COLO829 (cell line): ENCODE results near the gene FH.
A peak's percentile ranks its signal among the peaks of the same experiment; 100 is the strongest.

ENCODE experiments used
- DNase-seq: peaks from one replicate; pipeline ENCODE4 v3.0.0; 2012; ENCODE audit warnings: low spot score

The FH gene

GRCh38 chr1:241521718-241522117 lies 2.2 kb upstream of the FH start:
- no peak for DNase-seq

DNA sequence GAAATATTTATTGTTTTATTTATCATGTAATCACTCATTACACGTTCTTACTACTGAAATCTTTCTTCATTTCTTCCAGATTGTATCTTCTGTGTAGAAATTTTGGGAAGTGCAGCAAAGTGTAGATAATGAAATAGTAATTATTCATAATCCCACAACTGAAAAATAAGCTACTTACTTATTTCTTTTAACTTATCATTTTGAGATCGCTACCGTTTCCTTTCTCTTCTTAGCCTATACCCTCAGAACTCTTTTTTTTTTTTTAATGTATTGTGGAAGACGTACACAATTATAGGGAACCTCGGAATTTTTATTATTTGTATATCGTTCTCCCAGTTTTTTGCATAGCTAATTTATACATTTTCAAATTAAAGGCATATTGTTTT lies 518 bp upstream of the FH start:
- DNase-seq, result no peak

GRCh38 chr1:241518476-241519307 lies 863 bp downstream of the FH start:
- DNase-seq, result no peak

GRCh38 chr1:241513378-241513777 lies 6.2 kb downstream of the FH start:
- DNase-seq, result no peak

DNA sequence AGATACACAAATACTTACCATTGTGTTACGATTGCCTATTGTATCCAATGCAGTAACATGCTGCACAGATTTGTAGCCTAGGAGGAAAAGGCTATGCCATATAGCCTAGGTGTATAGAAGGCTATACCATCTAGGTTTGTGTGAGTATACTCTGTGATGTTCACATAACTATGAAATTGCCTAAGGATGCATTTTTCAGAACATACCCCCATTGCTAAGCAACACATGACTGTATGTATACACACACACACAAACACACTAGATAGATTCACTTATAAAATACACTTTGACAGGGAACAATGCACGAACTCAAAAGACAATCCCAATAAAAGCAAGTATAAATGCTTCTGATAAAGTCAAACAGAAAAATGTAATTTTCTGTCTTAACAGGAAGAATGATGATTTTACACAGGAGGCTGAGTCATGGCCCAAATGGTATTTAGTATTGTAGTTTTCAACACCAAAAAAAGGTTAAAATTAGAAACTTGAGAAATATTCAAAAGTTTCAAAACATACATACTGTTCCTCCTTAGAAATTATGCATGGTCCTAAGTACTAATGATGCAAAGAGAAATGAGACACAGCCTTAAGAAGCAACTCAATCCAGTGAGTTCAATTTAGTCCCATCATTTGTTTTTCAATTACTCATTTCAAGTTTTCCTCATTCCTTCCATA lies 12.2 kb downstream of the FH start:
- DNase-seq, result no peak

DNA sequence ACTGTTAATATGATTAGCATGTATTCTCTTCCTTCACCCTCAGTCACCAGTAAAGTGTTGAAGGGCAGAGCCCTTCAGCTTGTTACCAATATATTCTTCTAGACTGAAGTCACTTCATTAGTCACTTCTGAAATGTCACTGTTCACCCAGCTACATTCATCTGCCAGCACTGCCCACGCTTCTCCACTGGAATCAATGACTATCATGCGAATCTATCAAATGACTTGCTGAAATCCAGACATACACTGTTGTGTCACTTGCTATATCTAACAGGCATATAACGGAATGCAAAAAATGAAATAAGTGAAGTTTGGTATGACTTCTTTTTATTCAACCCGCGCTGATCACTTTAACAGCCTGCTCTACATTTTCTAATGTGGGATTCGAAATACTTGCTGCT lies 16.1 kb downstream of the FH start:
- DNase-seq, result no peak

- no peak for DNase-seq
Measured at GRCh38 chr1:241499910-241500309, 19.6 kb downstream of the FH start.

GRCh38 chr1:241495741-241496140 lies 23.8 kb downstream of the FH start:
- DNase-seq, result no peak

GRCh38 chr1:241488739-241489138 lies 30.8 kb downstream of the FH start:
- DNase-seq, result no peak

- DNase-seq, result peak; percentile 39
Measured at GRCh38 chr1:241485554-241485992, 34.0 kb downstream of the FH start.

DNA sequence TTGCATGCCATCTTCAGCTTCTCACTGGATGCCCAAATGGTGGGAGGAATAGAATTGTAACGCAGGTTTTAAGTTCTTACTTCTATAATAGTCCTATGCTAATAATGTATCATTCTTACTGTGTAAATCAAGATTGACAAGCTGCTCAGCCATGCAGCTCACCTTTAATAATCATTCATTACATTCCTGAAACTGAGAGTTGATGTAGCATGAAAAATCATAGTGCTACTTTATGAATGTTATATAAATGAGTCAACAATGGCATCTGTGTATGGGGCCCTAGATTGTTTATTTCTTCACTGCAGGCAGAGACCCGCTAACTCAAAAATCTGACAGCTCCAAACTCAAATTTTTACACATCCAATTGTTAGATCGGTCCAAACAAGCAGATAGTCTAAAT lies 34.4 kb downstream of the FH start:
- DNase-seq, result no peak

DNA sequence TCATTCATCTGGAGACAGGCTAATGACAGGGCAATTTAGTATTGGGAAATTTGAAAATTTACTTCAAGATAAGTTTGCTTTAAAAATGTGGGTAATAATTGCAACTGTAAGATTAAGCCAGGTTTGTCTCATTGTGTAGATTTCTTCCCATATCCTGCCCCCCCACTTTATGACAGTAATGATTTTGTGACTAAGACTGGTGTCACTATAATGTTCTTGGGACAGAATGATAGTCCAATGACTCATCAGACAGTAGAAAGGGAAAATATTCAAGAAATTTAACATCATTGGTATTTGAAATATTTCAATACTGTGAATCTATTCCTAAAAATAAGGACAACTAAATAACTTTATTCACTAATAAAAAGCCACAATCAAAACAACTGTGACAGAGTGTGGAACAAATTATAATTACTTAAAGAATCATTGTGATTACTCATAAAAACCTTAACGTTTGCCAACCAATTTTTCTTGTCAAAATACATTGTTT lies 36.7 kb downstream of the FH start:
- peak; percentile 32 for DNase-seq

- DNase-seq, result no peak
Measured at GRCh38 chr1:241479294-241479693, 40.3 kb downstream of the FH start.

DNA sequence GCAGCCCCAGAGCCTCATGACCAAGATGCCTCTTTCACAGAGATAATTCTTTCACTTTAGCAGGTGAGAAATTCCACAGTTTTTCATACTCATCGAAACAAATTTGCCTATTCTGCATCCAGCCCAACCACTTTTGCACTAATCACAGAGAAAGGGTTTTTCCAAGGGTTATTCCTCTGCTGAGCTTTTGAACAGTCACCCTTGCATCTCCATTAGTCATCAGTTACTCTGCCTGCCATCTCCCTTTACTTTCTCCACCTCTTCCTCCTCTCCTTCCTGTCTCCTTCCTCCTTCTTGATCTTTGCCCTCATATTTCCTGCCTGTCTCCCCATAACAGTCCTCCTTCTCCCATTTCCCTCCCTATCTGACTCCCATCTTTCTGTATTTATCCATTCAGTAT lies 43.9 kb downstream of the FH start:
- DNase-seq, result no peak

- no peak for DNase-seq
Measured at GRCh38 chr1:241473026-241473425, 46.5 kb downstream of the FH start.

- no peak for DNase-seq
Measured at GRCh38 chr1:241470908-241471590, 48.5 kb downstream of the FH start.

GRCh38 chr1:241470361-241470760 lies 49.2 kb downstream of the FH start:
- DNase-seq, result no peak

DNA sequence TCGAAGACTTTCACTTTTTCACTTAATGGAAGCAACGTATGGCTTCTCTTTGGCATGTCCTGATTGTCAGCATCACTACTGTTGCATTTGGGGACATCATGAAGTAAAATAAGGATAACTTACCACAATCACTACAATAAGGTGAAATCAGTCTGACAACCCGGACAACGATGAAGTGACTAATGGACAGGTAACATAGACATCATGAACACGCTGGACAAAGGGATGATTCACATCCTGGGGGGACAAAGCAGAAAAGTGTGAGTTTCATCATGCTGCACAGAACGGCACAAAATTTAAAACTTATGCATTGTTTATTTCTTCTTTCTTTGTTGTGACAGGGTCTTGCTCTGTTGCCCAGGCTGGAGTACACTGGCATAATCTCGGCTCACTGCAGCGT lies 53.9 kb downstream of the FH start:
- no peak for DNase-seq

- DNase-seq, result no peak
Measured at GRCh38 chr1:241464985-241465384, 54.6 kb downstream of the FH start.

DNA sequence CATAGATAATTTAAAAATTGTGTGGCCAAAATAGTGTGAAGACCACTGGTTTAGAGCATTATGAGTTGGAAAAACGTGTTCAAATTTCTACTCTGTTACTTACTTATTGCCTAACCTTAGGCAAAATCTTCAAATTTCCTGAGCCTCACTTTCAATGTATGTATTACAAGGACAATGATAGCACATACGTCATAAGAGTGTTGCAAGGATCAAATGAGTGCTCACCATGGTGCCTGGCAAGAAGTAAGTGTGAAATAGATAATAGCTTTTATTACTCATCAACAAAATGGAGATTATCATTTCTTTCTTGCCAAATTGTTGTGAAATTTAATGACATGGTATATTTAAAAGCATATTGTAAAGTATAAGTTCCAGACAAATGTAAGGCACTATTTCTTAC lies 57.2 kb downstream of the FH start:
- DNase-seq, result no peak

- DNase-seq, result no peak
Measured at GRCh38 chr1:241460098-241460873, 59.3 kb downstream of the FH start.

DNA sequence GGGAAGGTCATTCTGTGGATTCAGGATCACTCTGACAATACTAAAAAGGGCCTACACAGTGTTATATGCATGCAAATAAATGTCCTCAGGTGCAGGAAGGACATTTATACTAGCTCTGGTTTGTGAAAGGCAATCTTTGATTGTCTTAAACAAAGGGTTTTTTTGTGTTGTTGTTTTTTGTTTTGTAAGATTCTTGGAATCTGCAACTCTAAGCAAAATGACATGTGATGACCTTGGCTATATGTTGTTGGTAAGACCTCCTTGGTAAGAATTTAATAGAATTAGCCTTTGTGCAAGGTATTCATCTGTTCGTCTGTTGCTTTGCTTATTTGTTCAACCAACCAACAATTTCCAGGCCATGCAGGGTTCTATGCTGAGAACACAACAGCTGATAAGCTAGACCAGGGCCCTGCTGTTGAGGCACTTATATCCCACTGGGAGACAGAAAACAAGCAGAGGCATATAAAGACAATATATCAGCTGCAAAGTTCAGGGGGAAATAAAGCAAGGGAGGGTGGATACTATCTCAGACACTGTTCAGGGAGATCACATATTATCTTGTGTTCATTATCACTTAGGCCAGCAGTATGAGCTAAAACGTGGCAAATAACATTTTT lies 60.3 kb downstream of the FH start:
- no peak for DNase-seq
